Stimulated activated CD4-positive, alpha-beta T cell treated with anti-CD3 and anti-CD28 coated beads, TNF-alpha, amount 100 ng/mL, for 1 hour (primary cell): Measurements from ENCODE around the gene ADAMTS3.

ENCODE experiments used
- DNase-seq, 3 donors: peaks; one replicate each; pipeline ENCODE4 v3.0.0-alpha.2; 2020; ENCODE audit warnings: low read depth in 3 of 3, low spot score in 1 of 3

ADAMTS3 gene

GRCh38 chr4:72301759-72302158 is 267.3 kb downstream of the ADAMTS3 start:
- no peak for DNase-seq

GRCh38 chr4:72300126-72300525 is 268.9 kb downstream of the ADAMTS3 start:
- no peak for DNase-seq

- DNase-seq = no peak
Measured at GRCh38 chr4:72295966-72296557, 273.0 kb downstream of the ADAMTS3 start.

GRCh38 chr4:72290737-72291136 is 278.3 kb downstream of the ADAMTS3 start:
- DNase-seq = no peak

- DNase-seq = no peak
Measured at GRCh38 chr4:72286910-72287309, 282.1 kb downstream of the ADAMTS3 start.

GRCh38 chr4:72286185-72286584 is 282.8 kb downstream of the ADAMTS3 start:
- DNase-seq = no peak

GRCh38 chr4:72283357-72283756 is 285.7 kb downstream of the ADAMTS3 start:
- no peak for DNase-seq

GRCh38 chr4:72280252-72280651 is 288.8 kb downstream of the ADAMTS3 start:
- DNase-seq = no peak

GRCh38 chr4:72275381-72275780 is 293.6 kb downstream of the ADAMTS3 start:
- DNase-seq = no peak

GRCh38 chr4:72274251-72274650 is 294.8 kb downstream of the ADAMTS3 start:
- no peak for DNase-seq

- no peak for DNase-seq
Measured at GRCh38 chr4:72255269-72255668, 313.8 kb downstream of the ADAMTS3 start.

GRCh38 chr4:72243641-72244040 is 325.4 kb downstream of the ADAMTS3 start:
- no peak for DNase-seq

GRCh38 chr4:72239487-72240116 is 329.4 kb downstream of the ADAMTS3 start:
- no peak for DNase-seq
